Activated T-cell treated with anti-CD3 and anti-CD28 coated beads, Interleukin-2, amount 50 U/mL, for 72 hours (primary cell): Measurements from ENCODE around the gene ATP5F1C. TPM values are rescaled to one million over a fixed set of nuclear protein-coding genes. Genes with fewer than 3 reads are reported as not detected.
"Not testable (repeated sequence)": the region's sequence is repeated elsewhere in the genome, so short reads cannot be mapped to it uniquely, and the experiment has no call there.

Experiments used
- ATAC-seq, 2 donors: fragments of 150-1000 bp; cut with Tn5 transposase; replicated peaks in 1 of 2; 2 replicates each; pipeline ENCODE4 v1.10.0; 2021; ENCODE audit warnings: moderate library complexity in 2 of 2, mild to moderate bottlenecking in 1 of 2
- DNase-seq, 2 donors: peaks; one replicate each; pipeline ENCODE4 v3.0.0; 2021 to 2022; ENCODE audit warnings: mixed read lengths in 1 of 2
- H3K27ac Mint-ChIP-seq: one replicate; pipeline ENCODE4 v1.8.0; 2022; ENCODE audit warnings: mild to moderate bottlenecking, moderate library complexity, mixed read lengths
- H3K27me3 Mint-ChIP-seq: one replicate; pipeline ENCODE4 v1.8.0; 2022; ENCODE audit warnings: low read depth, mixed read lengths
- H3K36me3 Mint-ChIP-seq, 2 donors: one replicate each; pipeline ENCODE4 v1.8.0; 2022; ENCODE audit warnings: mixed read lengths in 2 of 2, mild to moderate bottlenecking in 1 of 2; ENCODE audit not compliant: insufficient read depth in 2 of 2
- H3K4me1 Mint-ChIP-seq: one replicate; pipeline ENCODE4 v1.8.0; 2022; ENCODE audit warnings: low read depth, mixed read lengths
- H3K4me3 Mint-ChIP-seq, 2 donors: one replicate each; pipeline ENCODE4 v1.8.0; 2022; ENCODE audit warnings: mild to moderate bottlenecking in 2 of 2, mixed read lengths in 2 of 2, moderate library complexity in 2 of 2
- H3K9me3 Mint-ChIP-seq, 2 donors: one replicate each; pipeline ENCODE4 v1.8.0; 2022; ENCODE audit warnings: mixed read lengths in 2 of 2
- total RNA-seq, 2 donors: library from RNA; stranded (reverse); gene quantifications; one replicate each; pipeline ENCODE4 v1.2.3, GENCODE V29; 2022

The ATP5F1C gene
- total RNA-seq, 2 donors from 2014 or later: 241 to 287 TPM

DNA sequence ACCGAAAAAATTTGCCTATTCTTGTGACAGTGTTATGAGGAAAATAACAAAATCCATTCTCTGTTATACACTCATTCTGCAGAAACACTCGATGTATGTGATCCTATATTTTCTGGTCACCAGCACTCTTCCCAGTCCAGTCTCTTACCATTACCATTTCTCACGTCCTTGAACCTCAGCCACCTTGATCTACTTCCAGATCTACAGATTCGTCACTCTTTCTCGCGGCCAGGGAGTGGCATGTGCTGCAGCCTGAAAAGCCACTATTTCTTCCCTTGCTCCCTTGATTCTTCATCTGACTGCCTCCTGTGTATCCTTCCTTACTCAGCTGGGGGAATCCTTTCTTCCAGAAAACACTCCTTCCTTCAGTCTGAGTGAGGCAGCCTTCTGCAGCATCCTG is 16.2 kb downstream of the ATP5F1C start:
- H3K27ac Mint-ChIP-seq: no peak overlapping the region
- H3K4me1 Mint-ChIP-seq: no peaks in the 10 kb centered on the region
- no peaks in the 10 kb centered on the region for H3K27me3 Mint-ChIP-seq
- ATAC-seq (no peak), DNase-seq (no peak)
- H3K4me3 Mint-ChIP-seq: no peak overlapping the region
- peaks cover 9 to 29% of the 10 kb centered on the region in 2 donors for H3K36me3 Mint-ChIP-seq
- no peaks in the 10 kb centered on the region for H3K9me3 Mint-ChIP-seq

DNA sequence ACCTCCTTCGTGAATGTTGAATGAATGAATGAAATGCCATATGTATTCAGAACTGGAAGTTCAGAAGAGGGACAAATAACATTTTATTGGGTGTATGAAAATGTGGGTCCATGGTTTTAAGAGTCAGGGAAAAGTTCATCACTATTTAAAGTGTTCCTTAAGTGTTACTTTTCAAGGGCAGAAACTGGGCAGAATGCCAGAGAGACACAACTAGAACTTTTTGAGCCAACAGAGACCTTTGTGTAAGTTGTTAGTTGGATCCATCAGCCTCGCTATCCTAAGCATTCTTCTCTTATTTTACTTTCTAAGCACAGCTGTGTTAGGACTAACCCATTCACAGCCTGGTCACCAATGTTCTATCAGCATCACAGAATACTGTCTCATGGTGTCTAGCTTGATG is 16.8 kb downstream of the ATP5F1C start:
- H3K4me3 Mint-ChIP-seq: no peak overlapping the region
- peak overlapping the region; percentile 14 for H3K27ac Mint-ChIP-seq
- DNase-seq: no peak
- no peaks in the 10 kb centered on the region for H3K27me3 Mint-ChIP-seq
- H3K4me1 Mint-ChIP-seq: no peaks in the 10 kb centered on the region
- no peak for ATAC-seq
- peaks cover 9 to 26% of the 10 kb centered on the region in 2 donors for H3K36me3 Mint-ChIP-seq
- no peaks in the 10 kb centered on the region for H3K9me3 Mint-ChIP-seq

DNA sequence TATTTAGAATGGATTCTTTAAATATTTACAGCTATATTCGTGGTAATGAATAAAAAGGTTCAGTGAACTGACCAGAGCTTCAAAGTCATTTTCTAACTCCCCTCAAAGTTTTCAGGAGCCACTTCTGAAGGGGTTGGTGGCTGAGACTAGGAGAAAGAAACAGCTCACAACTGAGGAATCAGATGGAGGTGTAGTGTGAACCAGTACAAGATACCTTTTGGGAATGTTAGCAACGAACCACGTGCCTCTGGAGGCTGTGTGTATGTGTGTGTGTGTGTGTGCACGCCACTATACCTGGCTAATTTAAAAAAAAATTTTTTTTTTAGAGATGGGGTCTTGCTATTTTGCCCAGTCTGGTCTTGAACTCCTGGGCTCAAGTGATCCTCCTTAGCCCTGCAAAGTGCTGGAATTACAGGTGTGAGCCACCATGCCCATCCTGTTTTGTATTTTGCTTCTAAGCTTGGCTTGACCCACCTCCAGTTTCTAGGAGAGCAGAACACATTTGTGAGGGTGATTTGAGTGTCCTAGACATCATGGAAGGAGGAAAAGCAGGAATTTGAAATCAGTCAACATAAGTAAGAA is 20.8 kb downstream of the ATP5F1C start:
- no peaks in the 10 kb centered on the region for H3K9me3 Mint-ChIP-seq
- H3K4me1 Mint-ChIP-seq: no peaks in the 10 kb centered on the region
- no peak for DNase-seq
- no peak overlapping the region for H3K4me3 Mint-ChIP-seq
- no peaks in the 10 kb centered on the region for H3K27me3 Mint-ChIP-seq
- H3K27ac Mint-ChIP-seq: no peak overlapping the region
- ATAC-seq: no peak
- H3K36me3 Mint-ChIP-seq: peaks cover 4 to 17% of the 10 kb centered on the region in 2 donors

DNA sequence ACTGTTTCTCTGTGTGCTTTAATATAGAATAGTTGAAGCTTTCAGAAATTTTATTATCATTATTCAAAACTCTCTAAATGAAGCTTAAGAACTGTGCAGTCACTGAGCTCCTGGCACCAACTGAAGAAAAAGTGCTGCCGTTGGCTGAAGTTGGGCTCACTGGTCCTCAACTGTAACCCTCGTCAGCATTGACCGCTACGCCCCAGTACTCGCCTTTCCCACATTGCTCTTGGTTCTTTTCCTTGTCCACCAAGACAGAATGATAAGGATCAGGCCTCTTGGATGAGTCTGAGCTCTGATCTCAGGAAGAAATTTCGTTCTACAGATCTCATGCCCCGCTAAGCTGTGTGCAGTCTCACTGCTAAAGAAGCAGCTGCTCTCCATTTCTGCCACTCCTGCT is 22.5 kb downstream of the ATP5F1C start:
- Mint-ChIP-seq H3K9me3 (no peaks in the 10 kb centered on the region), H3K4me3 (no peak overlapping the region), H3K4me1 (no peaks in the 10 kb centered on the region), H3K27ac (no peak overlapping the region), H3K36me3 (peaks cover 0 to 7% of the 10 kb centered on the region in 2 donors), H3K27me3 (no peaks in the 10 kb centered on the region)
- DNase-seq (no peak), ATAC-seq (no peak)

DNA sequence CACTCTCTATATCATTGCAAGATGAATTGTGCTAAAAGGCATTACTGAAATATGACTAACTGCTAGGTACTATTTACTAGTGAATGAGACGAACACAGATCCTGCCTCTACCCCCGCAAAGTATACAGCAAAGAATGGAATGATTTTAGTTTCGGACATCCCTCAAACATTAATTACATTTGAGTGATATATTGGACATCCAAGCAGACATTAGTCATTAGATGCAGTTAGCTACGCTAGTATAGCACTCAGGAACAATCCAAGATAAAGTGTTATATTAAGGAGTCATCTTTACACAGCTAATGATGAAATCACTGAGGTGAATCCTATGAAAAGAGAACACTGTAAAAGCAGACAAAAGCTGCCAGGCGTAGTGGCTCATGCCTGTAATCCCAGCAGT is 23.0 kb downstream of the ATP5F1C start:
- Mint-ChIP-seq H3K9me3 (no peaks in the 10 kb centered on the region), H3K27ac (no peak overlapping the region), H3K27me3 (no peaks in the 10 kb centered on the region), H3K4me3 (no peak overlapping the region), H3K4me1 (no peaks in the 10 kb centered on the region), H3K36me3 (peaks cover 0 to 7% of the 10 kb centered on the region in 2 donors)
- no peak for DNase-seq
- no peak for ATAC-seq

DNA sequence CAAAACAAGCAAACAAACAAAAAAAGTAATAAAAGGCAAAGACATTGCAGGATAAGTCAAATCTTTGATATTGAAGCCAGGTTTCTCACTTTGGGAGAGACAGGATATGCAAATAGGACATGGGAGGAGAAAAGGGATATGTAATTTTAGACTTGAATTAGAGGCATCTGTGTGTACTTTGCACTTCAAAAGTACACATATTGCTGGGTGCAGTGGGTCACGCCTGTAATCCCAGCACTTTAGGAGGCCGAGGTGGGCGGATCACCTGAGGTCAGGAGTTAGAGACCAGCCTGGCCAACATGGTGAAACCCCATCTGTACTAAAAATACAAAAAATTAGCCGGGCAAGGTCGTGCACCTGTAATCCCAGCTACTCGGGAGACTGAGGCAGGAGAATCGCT is 23.8 kb downstream of the ATP5F1C start:
- ATAC-seq, H3K9me3 Mint-ChIP-seq: not testable (repeated sequence)

DNA sequence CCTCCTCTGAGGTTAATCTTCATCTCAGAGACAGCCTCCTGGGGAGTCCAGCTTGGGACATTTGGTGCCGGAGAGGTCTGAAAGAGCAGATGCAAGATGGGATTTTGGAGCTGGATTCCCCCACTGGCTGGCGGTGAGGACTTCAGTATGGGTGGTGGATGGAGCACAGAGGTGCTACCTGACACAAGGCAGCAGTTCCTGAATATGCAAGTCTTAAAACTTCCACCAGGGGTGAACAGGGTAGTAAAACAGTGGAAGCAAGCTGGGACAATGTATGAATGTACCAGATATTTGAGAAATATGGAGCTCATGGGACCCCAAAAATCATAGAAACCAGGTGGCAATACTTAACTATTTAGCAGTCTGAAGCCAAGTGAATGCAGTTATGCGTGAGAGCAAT is 25.5 kb downstream of the ATP5F1C start:
- no peak for ATAC-seq
- Mint-ChIP-seq H3K36me3 (peaks cover 0 to 3% of the 10 kb centered on the region in 2 donors), H3K9me3 (no peaks in the 10 kb centered on the region), H3K27ac (no peak overlapping the region), H3K4me1 (peaks cover 12% of the 10 kb centered on the region), H3K27me3 (no peaks in the 10 kb centered on the region), H3K4me3 (no peak overlapping the region)
- DNase-seq: no peak

More for the DNA sequence above, 23.8 kb downstream of the ATP5F1C start:
- not testable (repeated sequence) for H3K27ac Mint-ChIP-seq, H3K4me1 Mint-ChIP-seq, H3K27me3 Mint-ChIP-seq, H3K4me3 Mint-ChIP-seq, DNase-seq, H3K36me3 Mint-ChIP-seq

DNA sequence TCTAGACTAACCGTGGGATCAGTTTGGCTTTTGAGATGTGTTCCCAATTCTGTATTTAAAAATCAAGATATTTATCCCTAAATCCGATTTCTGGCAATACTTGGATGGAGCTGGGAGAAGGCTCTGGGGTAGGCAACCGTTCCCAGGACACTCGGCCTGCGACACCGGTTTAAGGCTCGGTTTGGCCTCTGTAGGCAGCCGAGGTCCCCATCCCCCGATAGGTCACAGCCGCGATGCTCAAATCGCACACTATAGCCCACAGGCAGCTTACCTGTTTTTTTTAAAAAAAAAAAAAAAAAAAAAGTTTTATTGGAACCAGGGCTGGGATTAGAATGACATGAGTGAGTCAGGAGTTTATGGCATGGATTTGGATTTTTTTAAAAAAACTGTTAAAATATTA is 29.6 kb downstream of the ATP5F1C start:
- Mint-ChIP-seq H3K4me3 (peak overlapping the region; percentile 89 to 100), H3K9me3 (no peaks in the 10 kb centered on the region), H3K36me3 (peaks cover 4 to 7% of the 10 kb centered on the region in 2 donors), H3K27me3 (no peaks in the 10 kb centered on the region), H3K27ac (peak overlapping the region; percentile 85), H3K4me1 (peaks cover 31% of the 10 kb centered on the region)
- DNase-seq: no peak
- ATAC-seq: no peak

DNA sequence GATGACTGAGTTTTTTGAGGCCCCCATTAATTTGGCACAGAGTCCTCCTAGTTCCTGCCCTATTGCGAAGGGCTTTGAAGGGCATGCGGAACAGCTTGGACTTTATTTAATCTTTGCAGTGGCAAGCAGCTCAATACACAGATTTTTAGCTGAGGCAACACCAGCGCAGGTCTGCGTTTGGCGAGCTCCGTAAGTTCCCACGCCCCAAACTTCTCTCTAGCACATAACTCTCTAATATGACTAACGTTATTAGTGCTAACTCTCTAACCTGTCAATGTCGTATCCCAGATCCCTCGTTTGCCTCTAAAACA is 30.0 kb downstream of the ATP5F1C start:
- ATAC-seq (no peak), DNase-seq (no peak)
- Mint-ChIP-seq H3K9me3 (no peaks in the 10 kb centered on the region), H3K27ac (peak overlapping the region; percentile 85), H3K4me1 (peaks cover 31% of the 10 kb centered on the region), H3K4me3 (peak overlapping the region; percentile 89 to 100), H3K36me3 (peaks cover 4 to 7% of the 10 kb centered on the region in 2 donors), H3K27me3 (no peaks in the 10 kb centered on the region)

DNA sequence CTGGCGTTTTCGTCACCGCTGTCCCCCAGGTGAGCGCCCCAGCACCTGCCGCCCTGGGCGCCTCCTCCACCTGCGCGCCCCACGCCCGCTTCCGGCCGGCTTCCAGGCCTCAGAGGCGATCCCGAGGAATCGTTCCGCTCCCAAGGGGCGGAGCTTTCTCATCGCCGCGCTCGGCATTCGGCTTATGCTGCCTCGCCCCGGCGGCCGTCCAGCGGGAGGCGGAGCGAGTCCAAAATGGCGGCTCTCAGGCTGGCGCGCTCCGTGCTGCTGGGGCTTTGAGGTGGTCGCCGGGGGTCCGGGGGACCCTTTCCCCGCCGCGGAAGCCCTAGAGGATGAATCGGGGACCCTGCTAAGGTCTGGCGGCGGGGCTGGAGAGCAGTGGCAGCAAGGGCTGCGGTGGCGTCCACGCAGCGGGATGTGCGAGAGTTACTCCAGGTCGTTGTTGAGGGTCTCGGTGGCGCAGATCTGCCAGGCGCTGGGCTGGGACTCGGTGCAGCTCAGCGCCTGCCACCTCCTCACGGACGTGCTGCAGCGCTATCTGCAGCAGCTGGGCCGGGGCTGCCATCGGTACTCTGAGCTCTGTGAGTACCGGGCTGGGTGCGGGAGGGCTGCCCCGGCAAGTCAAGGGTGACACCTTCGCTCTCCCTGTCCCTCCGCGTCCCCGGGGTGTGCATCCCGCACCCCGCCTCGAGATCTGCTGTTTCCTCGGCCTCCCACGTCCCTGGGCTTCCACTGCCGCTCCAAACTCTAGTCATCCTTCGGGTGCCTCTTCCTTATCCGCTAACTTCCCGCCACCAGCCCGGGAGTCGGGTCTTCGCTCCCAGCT is 30.5 kb downstream of the ATP5F1C start, which contains the start of gene TAF3:
Gene TAF3, plus strand, starts transcription at position 211 of the 826 bp plus-strand sequence. Its CDS starts 205 bp downstream, at position 416.
- H3K4me1 Mint-ChIP-seq: peaks cover 31% of the 10 kb centered on the region
- H3K27me3 Mint-ChIP-seq: no peaks in the 10 kb centered on the region
- ATAC-seq (peak; percentile 87 to 90), DNase-seq (peak; percentile 94 to 95)
- peak within 1 kb of the TSS; percentile 85 for H3K27ac Mint-ChIP-seq
- H3K4me3 Mint-ChIP-seq: peak within 1 kb of the TSS; percentile 89 to 100
- H3K9me3 Mint-ChIP-seq: no peaks in the 10 kb centered on the region
- H3K36me3 Mint-ChIP-seq: peaks cover 4 to 7% of the 10 kb centered on the region in 2 donors

DNA sequence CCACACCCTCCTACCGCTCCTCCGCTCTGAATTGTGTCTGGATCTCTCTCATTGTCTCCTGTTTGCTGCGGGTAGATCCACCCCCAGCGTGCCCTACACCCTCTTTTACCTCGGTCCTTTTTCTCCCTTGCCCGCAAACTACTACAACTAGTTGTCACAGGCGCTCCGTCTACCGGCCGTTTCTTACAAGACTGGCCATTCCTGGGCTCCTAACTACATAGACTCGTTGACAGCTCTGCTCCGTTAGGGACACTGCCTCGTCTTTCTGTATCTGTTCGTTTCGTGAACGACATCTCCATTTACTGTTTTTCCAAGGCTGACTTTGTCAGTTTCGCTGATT is 31.1 kb downstream of the ATP5F1C start:
- DNase-seq (peak; percentile 33 to 43), ATAC-seq (peak; percentile 47 to 48)
- no peaks in the 10 kb centered on the region for H3K27me3 Mint-ChIP-seq
- no peaks in the 10 kb centered on the region for H3K9me3 Mint-ChIP-seq
- peaks cover 4 to 7% of the 10 kb centered on the region in 2 donors for H3K36me3 Mint-ChIP-seq
- peak overlapping the region; percentile 72 for H3K27ac Mint-ChIP-seq
- H3K4me3 Mint-ChIP-seq: peak overlapping the region; percentile 89 to 100
- peaks cover 31% of the 10 kb centered on the region for H3K4me1 Mint-ChIP-seq

DNA sequence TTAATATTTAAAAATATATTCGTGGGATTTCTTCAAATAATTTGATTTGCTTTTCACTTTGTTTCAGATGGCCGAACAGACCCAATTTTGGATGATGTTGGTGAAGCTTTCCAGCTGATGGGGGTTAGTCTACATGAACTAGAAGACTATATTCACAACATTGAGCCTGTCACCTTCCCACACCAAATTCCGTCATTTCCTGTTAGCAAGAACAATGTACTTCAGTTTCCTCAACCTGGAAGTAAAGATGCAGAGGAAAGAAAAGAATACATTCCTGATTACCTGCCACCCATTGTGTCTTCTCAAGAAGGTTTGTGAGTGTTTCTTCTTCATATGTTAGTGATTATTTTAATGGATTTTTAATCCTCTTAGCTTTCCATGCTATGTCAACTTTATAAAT is 36.3 kb downstream of the ATP5F1C start:
- Mint-ChIP-seq H3K36me3 (peaks cover 1 to 15% of the 10 kb centered on the region in 2 donors), H3K27me3 (no peaks in the 10 kb centered on the region), H3K27ac (no peak overlapping the region), H3K4me3 (no peak overlapping the region), H3K9me3 (no peaks in the 10 kb centered on the region), H3K4me1 (peaks cover 28% of the 10 kb centered on the region)
- DNase-seq: no peak
- no peak for ATAC-seq

DNA sequence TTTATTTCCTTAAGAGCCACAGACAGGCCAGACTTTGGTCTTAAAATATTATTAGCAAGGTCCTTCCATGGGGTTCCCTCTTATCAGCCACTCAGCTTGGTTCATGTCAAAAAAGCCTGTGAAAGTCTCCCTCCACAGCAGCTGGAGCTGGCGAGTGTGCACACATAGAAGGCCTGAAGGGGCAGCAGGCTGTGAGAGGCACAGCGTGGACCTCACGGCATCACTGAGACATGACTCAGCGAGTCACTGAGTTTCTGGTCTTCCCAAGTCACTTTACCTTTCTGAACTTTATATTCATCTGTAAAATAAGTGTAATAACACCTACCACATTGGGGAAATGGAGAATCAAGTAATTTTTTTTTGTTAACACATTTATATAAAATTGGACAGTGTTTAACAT is 39.0 kb downstream of the ATP5F1C start:
- no peak for DNase-seq
- no peak for ATAC-seq
- Mint-ChIP-seq H3K4me1 (peaks cover 22% of the 10 kb centered on the region), H3K4me3 (no peak overlapping the region), H3K9me3 (no peaks in the 10 kb centered on the region), H3K36me3 (peaks cover under 1 to 15% of the 10 kb centered on the region in 2 donors), H3K27ac (no peak overlapping the region), H3K27me3 (no peaks in the 10 kb centered on the region)
